SK-N-SH (cell line): ENCODE data around the gene ZP2. TPM values are rescaled to one million over a fixed set of nuclear protein-coding genes. Genes with fewer than 3 reads are reported as not detected.

Experiments used
- CTCF ChIA-PET: fragments of 300-600, 350-600 bp; formaldehyde crosslinking; extraction: SDS; loops from one replicate; lab custom pipeline; 2021; lab: Yijun Ruan, JAX
- POLR2A ChIA-PET: fragments of 350-600 bp; sonication (Branson Sonifier 250); formaldehyde crosslinking; extraction: SDS; loops from one replicate; lab custom pipeline; 2020; ENCODE audit warnings: antibody characterized with exemption, inconsistent platforms; lab: Yijun Ruan, JAX
- DNase-seq: peaks from one replicate; pipeline ENCODE4 v3.0.0; 2012
- H2AFZ ChIP-seq: fragments of 200-600 bp; sonication (generic); 2 replicates; pipeline ENCODE4 v1.8.1; 2016; ENCODE audit warnings: antibody characterized with exemption, mild to moderate bottlenecking, low read depth
- H3F3A ChIP-seq: fragments of 200-600 bp; sonication (generic); replicated peaks from 2 replicates; pipeline ENCODE3; 2016; ENCODE audit warnings: antibody characterized with exemption, mild to moderate bottlenecking; ENCODE audit not compliant: insufficient read depth
- H3K27ac ChIP-seq, 2 experiments: fragments of 200-500 bp in 1 of 2; fragments of 200-600 bp in 1 of 2; sonication (Bioruptor generic) in 1 of 2; sonication (generic), shearing (Covaris generic) in 1 of 2; 2 replicates each; pipeline versions ENCODE4 v1.5.1 to v1.6.1; 2014 to 2016; ENCODE audit warnings: low read depth in 2 of 2, inconsistent platforms in 1 of 2, low read length in 1 of 2, mild to moderate bottlenecking in 1 of 2, mixed read lengths in 1 of 2
- H3K27me3 ChIP-seq: fragments of 200-600 bp; sonication (generic), shearing (Covaris generic); 2 replicates; pipeline ENCODE4 v1.6.1; 2016; ENCODE audit warnings: mixed run types; ENCODE audit not compliant: insufficient read depth
- H3K36me3 ChIP-seq, 2 experiments: fragments of 200-500 bp in 1 of 2; fragments of 200-600 bp in 1 of 2; sonication (Bioruptor generic) in 1 of 2; sonication (generic) in 1 of 2; replicated peaks in 1 of 2; 2 replicates each; pipeline versions ENCODE3 to v1.5.1; 2014 to 2016; ENCODE audit warnings: low read length in 1 of 2, mild to moderate bottlenecking in 1 of 2; ENCODE audit not compliant: insufficient read depth in 2 of 2, control insufficient read depth in 1 of 2
- H3K4me1 ChIP-seq, 2 experiments: fragments of 200-500 bp in 1 of 2; fragments of 200-600 bp in 1 of 2; sonication (Bioruptor generic) in 1 of 2; sonication (generic), shearing (Covaris generic) in 1 of 2; 2 replicates each; pipeline versions ENCODE4 v1.5.1 to v1.6.1; 2014 to 2016; ENCODE audit warnings: low read depth in 1 of 2, low read length in 1 of 2, mixed run types in 1 of 2; ENCODE audit not compliant: insufficient read depth in 2 of 2, control insufficient read depth in 1 of 2
- H3K4me2 ChIP-seq: fragments of 200-600 bp; sonication (generic), shearing (Covaris generic); 2 replicates; pipeline ENCODE4 v1.6.1; 2017; ENCODE audit warnings: mixed run types
- H3K4me3 ChIP-seq, 2 experiments: fragments of 200-500 bp in 1 of 2; fragments of 200-600 bp in 1 of 2; sonication (Bioruptor generic) in 1 of 2; sonication (generic), shearing (Covaris generic) in 1 of 2; 2 replicates each; pipeline versions ENCODE4 v1.5.1 to v1.8.1; 2014 to 2016; ENCODE audit warnings: low read depth in 2 of 2, inconsistent platforms in 1 of 2, low read length in 1 of 2, mild to moderate bottlenecking in 1 of 2, mixed read lengths in 1 of 2, moderate library complexity in 1 of 2
- H3K79me2 ChIP-seq: fragments of 200-600 bp; sonication (generic); 2 replicates; pipeline ENCODE4 v1.8.1; 2017; ENCODE audit warnings: mild to moderate bottlenecking; ENCODE audit not compliant: insufficient read depth
- H3K9ac ChIP-seq: fragments of 200-600 bp; sonication (generic); 2 replicates; pipeline ENCODE4 v1.6.1; 2017; ENCODE audit warnings: mixed run types
- H3K9me2 ChIP-seq: fragments of 200-600 bp; sonication (generic); 2 replicates; pipeline ENCODE4 v1.6.1; 2017; ENCODE audit warnings: mixed run types
- H3K9me3 ChIP-seq: fragments of 200-600 bp; sonication (generic); 2 replicates; pipeline ENCODE4 v1.6.1; 2017; ENCODE audit warnings: mixed run types, mild to moderate bottlenecking, moderate library complexity
- H4K20me1 ChIP-seq: fragments of 200-600 bp; sonication (generic); 2 replicates; pipeline ENCODE4 v1.6.1; 2017; ENCODE audit warnings: mild to moderate bottlenecking, mixed run types; ENCODE audit not compliant: insufficient read depth
- CHD2 ChIP-seq: fragments of 150-350 bp; IDR thresholded peaks from 2 replicates; pipeline ENCODE4 v1.6.1; 2018; ENCODE audit warnings: low read length; ENCODE audit not compliant: partially characterized antibody
- ELF1 ChIP-seq: IDR thresholded peaks from 2 replicates; pipeline ENCODE4 v1.4.0; 2012
- GABPA ChIP-seq: IDR thresholded peaks from 2 replicates; pipeline ENCODE4 v1.4.0; 2012; ENCODE audit warnings: low read depth, mild to moderate bottlenecking
- MEF2A ChIP-seq: IDR thresholded peaks from 2 replicates; pipeline ENCODE4 v1.4.0; 2012; ENCODE audit warnings: low read depth, borderline replicate concordance
- MXI1 ChIP-seq: IDR thresholded peaks from 2 replicates; pipeline ENCODE4 v1.6.1; 2012; ENCODE audit warnings: mild to moderate bottlenecking, low read depth, low read length, improper control_type of control experiment
- POLR2AphosphoS5 ChIP-seq: IDR thresholded peaks from 2 replicates; pipeline ENCODE4 v1.6.1; 2012; ENCODE audit warnings: low read depth, low read length
- TCF12 ChIP-seq: IDR thresholded peaks from 2 replicates; pipeline ENCODE4 v1.4.0; 2012
- TEAD4 ChIP-seq: IDR thresholded peaks from 2 replicates; pipeline ENCODE4 v1.4.0; 2012; ENCODE audit warnings: mild to moderate bottlenecking, borderline replicate concordance; ENCODE audit not compliant: insufficient read depth
- YY1 ChIP-seq: IDR thresholded peaks from 2 replicates; pipeline ENCODE4 v1.4.0; 2012; ENCODE audit warnings: low read depth, mild to moderate bottlenecking
- WGBS: methylation state at CpG from one replicate; pipeline ENCODE4 v1.1.6; 2017; ENCODE audit warnings: low lambda C conversion rate; 5-methylcytosine and 5-hydroxymethylcytosine counted together
- polyA plus RNA-seq, 3 experiments: library from polyadenylated mRNA; depleted of rRNA; stranded (reverse); fragments of >200 nt; gene quantifications; 2 replicates each; pipeline ENCODE4 v1.2.3, GENCODE V29; 2012
- TF ChIP-seq, protein P1 (sequence below): fragments of 150-350 bp; IDR thresholded peaks from 2 replicates; pipeline ENCODE4 v1.6.1; 2017; ENCODE audit warnings: antibody characterized with exemption, low read length, low read depth, borderline replicate concordance
- TF ChIP-seq, protein P2 (sequence below): fragments of 200-600 bp; sonication (generic); IDR thresholded peaks from 2 replicates; pipeline ENCODE4 v1.6.1; 2017; ENCODE audit warnings: antibody characterized with exemption, mild to moderate bottlenecking, moderate library complexity
- TF ChIP-seq, protein P3 (sequence below): IDR thresholded peaks from 2 replicates; pipeline ENCODE4; 2012

Gene ZP2
- polyA plus RNA-seq, 1 of the 3 experiments (the other 2 are of a cell fraction): not detected

DNA sequence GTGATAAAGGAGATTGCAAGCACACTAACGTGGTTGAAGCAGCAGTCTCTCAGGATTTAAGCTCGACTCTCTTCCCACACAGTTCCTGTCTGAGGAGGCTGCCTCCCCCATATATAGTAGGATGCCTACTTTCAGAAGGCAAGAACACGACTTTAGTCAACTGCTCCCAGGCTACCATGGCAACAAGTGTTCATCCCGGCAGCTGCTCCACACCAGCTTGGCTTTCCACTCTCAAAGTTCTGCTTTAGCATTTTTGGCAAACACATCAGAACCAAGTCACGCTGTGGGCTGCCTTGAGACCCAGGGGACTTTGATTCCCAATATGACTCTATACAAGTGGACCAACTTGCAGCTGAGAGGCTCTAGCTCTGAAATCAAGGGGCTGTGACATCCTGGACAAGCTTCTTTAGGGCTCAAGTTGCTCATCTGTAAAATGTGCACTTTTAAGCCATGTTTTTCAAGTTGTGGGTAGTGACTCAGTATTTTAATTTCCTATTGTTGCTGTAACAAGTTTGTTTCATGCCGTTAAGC is 16.5 kb downstream of the ZP2 start:
- Histone ChIP-seq H3K9me3 (no peaks in the 10 kb centered on the region), H3K9me2 (no peaks in the 10 kb centered on the region), H4K20me1 (no peaks in the 10 kb centered on the region), H3K36me3 (no peaks in the 10 kb centered on the region), H3F3A (no peaks in the 10 kb centered on the region), H3K4me3 (no peak overlapping the region), H2AFZ (no peak overlapping the region), H3K79me2 (no peaks in the 10 kb centered on the region), H3K9ac (no peak overlapping the region), H3K27ac (no peak overlapping the region), H3K4me1 (no peaks in the 10 kb centered on the region; a peak in 1 of 4 replicates), H3K27me3 (no peaks in the 10 kb centered on the region; the same call in 1 of the 2 replicates), H3K4me2 (no peak overlapping the region)
- ChIA-PET CTCF (interaction anchor here (0.9 to 10.5 kb wide), 4 partner anchors 9 to 105 kb away, joined by 3 to 169 read pairs (median 38); partner anchors contain the start of gene CRYM), POLR2A (no interaction called here)
- TF ChIP-seq, protein P1, sequence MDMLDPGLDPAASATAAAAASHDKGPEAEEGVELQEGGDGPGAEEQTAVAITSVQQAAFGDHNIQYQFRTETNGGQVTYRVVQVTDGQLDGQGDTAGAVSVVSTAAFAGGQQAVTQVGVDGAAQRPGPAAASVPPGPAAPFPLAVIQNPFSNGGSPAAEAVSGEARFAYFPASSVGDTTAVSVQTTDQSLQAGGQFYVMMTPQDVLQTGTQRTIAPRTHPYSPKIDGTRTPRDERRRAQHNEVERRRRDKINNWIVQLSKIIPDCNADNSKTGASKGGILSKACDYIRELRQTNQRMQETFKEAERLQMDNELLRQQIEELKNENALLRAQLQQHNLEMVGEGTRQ: no peak
- DNase-seq: no peak
- 72% methylated on average over 6 of the region's 6 CpGs for WGBS

DNA sequence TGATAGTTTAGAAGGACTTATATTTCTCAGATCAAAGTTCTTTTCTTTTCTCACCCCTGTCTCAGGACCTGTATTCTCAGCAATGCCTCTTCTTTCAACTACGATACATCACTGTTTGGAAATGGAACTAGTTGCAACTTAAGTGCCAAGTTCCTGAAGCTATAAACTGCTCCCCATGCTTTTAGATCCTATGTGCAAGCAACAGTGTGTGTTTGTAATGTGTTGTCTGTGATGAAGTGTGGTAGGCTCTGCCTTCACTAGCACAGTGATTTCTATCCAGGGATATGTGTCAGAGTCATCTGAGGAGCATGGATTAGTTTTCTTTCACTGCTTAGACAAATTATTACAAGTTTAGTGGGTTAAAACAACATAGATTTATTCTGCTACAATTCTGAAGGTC is 18.4 kb downstream of the ZP2 start:
- 80% methylated on average over 1 of the region's 1 CpG for WGBS
- CTCF ChIA-PET: interaction anchor here (7.8 to 10.5 kb wide), 2 partner anchors 85 to 107 kb away, joined by 71 to 169 read pairs; partner anchors contain the start of gene CRYM
- TF ChIP-seq, protein P2, sequence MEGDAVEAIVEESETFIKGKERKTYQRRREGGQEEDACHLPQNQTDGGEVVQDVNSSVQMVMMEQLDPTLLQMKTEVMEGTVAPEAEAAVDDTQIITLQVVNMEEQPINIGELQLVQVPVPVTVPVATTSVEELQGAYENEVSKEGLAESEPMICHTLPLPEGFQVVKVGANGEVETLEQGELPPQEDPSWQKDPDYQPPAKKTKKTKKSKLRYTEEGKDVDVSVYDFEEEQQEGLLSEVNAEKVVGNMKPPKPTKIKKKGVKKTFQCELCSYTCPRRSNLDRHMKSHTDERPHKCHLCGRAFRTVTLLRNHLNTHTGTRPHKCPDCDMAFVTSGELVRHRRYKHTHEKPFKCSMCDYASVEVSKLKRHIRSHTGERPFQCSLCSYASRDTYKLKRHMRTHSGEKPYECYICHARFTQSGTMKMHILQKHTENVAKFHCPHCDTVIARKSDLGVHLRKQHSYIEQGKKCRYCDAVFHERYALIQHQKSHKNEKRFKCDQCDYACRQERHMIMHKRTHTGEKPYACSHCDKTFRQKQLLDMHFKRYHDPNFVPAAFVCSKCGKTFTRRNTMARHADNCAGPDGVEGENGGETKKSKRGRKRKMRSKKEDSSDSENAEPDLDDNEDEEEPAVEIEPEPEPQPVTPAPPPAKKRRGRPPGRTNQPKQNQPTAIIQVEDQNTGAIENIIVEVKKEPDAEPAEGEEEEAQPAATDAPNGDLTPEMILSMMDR: no peak
- TF ChIP-seq ELF1: no peak

DNA sequence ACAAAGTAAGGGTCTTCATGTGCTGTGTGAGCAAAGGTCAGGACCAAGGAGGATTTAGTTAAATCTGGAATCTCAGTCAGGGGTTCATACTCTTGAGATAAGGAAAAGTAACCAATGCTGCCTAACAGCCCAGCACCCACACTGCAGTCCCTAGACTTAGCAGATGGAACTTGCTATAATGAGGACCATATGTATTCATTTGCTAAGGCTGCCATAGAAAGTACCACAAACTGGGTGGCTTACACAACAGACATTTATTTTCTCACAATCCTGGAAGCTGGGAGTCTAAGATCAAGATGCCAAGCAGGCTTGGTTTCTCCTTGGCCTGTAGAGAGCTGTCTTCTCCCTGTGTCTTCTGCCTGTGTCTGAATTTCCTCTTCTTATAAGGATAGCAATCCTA is 20.8 kb downstream of the ZP2 start:
- no peaks in the 10 kb centered on the region for H3K79me2 ChIP-seq
- no peaks in the 10 kb centered on the region for H3K9me3 ChIP-seq
- H3K4me1 ChIP-seq: no peaks in the 10 kb centered on the region; a peak in 1 of 4 replicates
- H3K36me3 ChIP-seq: no peaks in the 10 kb centered on the region
- H3K4me3 ChIP-seq: no peak overlapping the region
- peak overlapping the region in 1 of 2 experiments; percentile 8; a peak in 1 of 4 replicates for H3K27ac ChIP-seq
- H3F3A ChIP-seq: no peaks in the 10 kb centered on the region
- no peak overlapping the region for H3K9ac ChIP-seq
- H3K4me2 ChIP-seq: no peak overlapping the region
- H3K9me2 ChIP-seq: no peaks in the 10 kb centered on the region
- H4K20me1 ChIP-seq: no peaks in the 10 kb centered on the region
- TF ChIP-seq POLR2AphosphoS5 (no peak), CHD2 (peak; percentile 65), TCF12 (peak; percentile 66), MEF2A (no peak), TEAD4 (no peak), GABPA (no peak), YY1 (no peak), MXI1 (no peak)
- TF ChIP-seq, protein P3, sequence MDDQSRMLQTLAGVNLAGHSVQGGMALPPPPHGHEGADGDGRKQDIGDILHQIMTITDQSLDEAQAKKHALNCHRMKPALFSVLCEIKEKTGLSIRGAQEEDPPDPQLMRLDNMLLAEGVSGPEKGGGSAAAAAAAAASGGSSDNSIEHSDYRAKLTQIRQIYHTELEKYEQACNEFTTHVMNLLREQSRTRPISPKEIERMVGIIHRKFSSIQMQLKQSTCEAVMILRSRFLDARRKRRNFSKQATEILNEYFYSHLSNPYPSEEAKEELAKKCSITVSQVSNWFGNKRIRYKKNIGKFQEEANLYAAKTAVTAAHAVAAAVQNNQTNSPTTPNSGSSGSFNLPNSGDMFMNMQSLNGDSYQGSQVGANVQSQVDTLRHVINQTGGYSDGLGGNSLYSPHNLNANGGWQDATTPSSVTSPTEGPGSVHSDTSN: no peak
- TF ChIP-seq, protein P1: no peak
- ChIA-PET POLR2A (interaction anchor here (0.6 kb wide), 1 partner anchor 110 kb away, joined by 4 read pairs; no protein-coding TSS in a partner anchor), CTCF (interaction anchor here (1.4 to 10.5 kb wide), 5 partner anchors 11 to 110 kb away, joined by 4 to 169 read pairs (median 39); partner anchors contain the start of genes CRYM and LDAF1)
- peak; percentile 36 for DNase-seq
- no peak overlapping the region for H2AFZ ChIP-seq
- H3K27me3 ChIP-seq: no peaks in the 10 kb centered on the region

More for the DNA sequence above, 18.4 kb downstream of the ZP2 start:
- H3K4me1 ChIP-seq: no peaks in the 10 kb centered on the region; a peak in 1 of 4 replicates
- H3K9me3 ChIP-seq: no peaks in the 10 kb centered on the region
- POLR2A ChIA-PET: no interaction called here
- H3K9ac ChIP-seq: no peak overlapping the region
- no peak overlapping the region for H3K4me2 ChIP-seq
- no peak overlapping the region for H2AFZ ChIP-seq
- H3K4me3 ChIP-seq: no peak overlapping the region
- no peaks in the 10 kb centered on the region for H3K9me2 ChIP-seq
- H3K36me3 ChIP-seq: no peaks in the 10 kb centered on the region
- no peaks in the 10 kb centered on the region for H3K79me2 ChIP-seq
- H3K27ac ChIP-seq: no peak overlapping the region
- H3K27me3 ChIP-seq: no peaks in the 10 kb centered on the region
- H3F3A ChIP-seq: no peaks in the 10 kb centered on the region
- DNase-seq: no peak
- H4K20me1 ChIP-seq: no peaks in the 10 kb centered on the region
